Neuron (in vitro differentiated cells): ENCODE results near the gene OTOP3.

Experiments used
- H2AFZ ChIP-seq: one replicate; pipeline ENCODE4 v1.6.1; 2013; ENCODE audit warnings: low read depth, mild to moderate bottlenecking, inconsistent platforms, low read length, moderate library complexity
- H3K27me3 ChIP-seq: one replicate; pipeline ENCODE4 v1.6.1; 2013; ENCODE audit warnings: low read length; ENCODE audit not compliant: insufficient read depth
- H3K36me3 ChIP-seq: one replicate; pipeline ENCODE4 v1.6.1; 2013; ENCODE audit warnings: low read length; ENCODE audit not compliant: insufficient read depth
- H3K4me1 ChIP-seq: one replicate; pipeline ENCODE4 v1.6.1; 2013; ENCODE audit warnings: low read length; ENCODE audit not compliant: insufficient read depth
- H3K4me3 ChIP-seq: 2 replicates; pipeline ENCODE4 v1.5.1; 2013; ENCODE audit warnings: mild to moderate bottlenecking, low read length, moderate library complexity
- H3K9me3 ChIP-seq: one replicate; pipeline ENCODE4 v1.6.1; 2013; ENCODE audit warnings: low read length

The OTOP3 gene

GRCh38 chr17:74938194-74938950, 2.7 kb downstream of the OTOP3 start:
- peaks cover 79% of the 10 kb centered on the region for H3K27me3 ChIP-seq
- H3K36me3 ChIP-seq: no peaks in the 10 kb centered on the region
- H3K4me3 ChIP-seq: no peak overlapping the region
- no peaks in the 10 kb centered on the region for H3K4me1 ChIP-seq
- no peaks in the 10 kb centered on the region for H3K9me3 ChIP-seq
- no peak overlapping the region for H2AFZ ChIP-seq

- no peak overlapping the region for H2AFZ ChIP-seq
- H3K27me3 ChIP-seq: peaks cover 76% of the 10 kb centered on the region
- no peaks in the 10 kb centered on the region for H3K9me3 ChIP-seq
- no peaks in the 10 kb centered on the region for H3K4me1 ChIP-seq
- no peaks in the 10 kb centered on the region for H3K36me3 ChIP-seq
- no peak overlapping the region for H3K4me3 ChIP-seq
Observed at GRCh38 chr17:74939534-74939933, 3.8 kb downstream of the OTOP3 start.

DNA sequence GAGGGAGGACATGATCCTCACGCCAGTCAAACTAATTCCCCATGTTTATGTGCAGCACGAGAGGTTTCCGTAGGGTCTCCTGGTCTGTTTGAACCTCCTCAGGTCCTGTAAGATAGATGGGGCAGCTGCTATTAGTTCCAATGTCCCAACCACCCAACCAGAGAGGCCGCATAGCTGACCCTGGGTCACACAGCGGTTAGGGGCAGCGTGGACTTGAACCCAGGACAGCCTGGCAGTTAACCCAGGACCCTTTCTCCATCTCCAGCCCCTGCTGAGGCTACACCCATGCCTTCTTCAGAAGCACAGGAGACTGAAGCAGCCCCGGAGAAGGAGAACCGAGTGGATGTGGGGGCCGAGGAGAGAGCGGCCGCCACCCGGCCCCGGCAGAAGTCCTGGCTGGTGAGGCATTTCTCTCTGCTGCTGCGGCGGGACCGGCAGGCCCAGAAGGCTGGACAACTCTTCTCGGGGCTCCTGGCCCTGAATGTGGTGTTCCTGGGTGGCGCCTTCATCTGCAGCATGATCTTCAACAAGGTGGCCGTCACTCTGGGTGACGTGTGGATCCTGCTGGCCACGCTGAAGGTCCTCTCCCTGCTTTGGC, 5.5 kb downstream of the OTOP3 start:
- Histone ChIP-seq H3K4me1 (no peaks in the 10 kb centered on the region), H3K4me3 (no peak overlapping the region), H3K9me3 (no peaks in the 10 kb centered on the region), H3K36me3 (no peaks in the 10 kb centered on the region), H2AFZ (no peak overlapping the region), H3K27me3 (peaks cover 73% of the 10 kb centered on the region)

GRCh38 chr17:74943808-74944522, 8.3 kb downstream of the OTOP3 start:
- Histone ChIP-seq H3K9me3 (no peaks in the 10 kb centered on the region), H3K4me1 (no peaks in the 10 kb centered on the region), H3K27me3 (peaks cover 66% of the 10 kb centered on the region), H2AFZ (no peak overlapping the region), H3K36me3 (no peaks in the 10 kb centered on the region), H3K4me3 (no peak overlapping the region)

DNA sequence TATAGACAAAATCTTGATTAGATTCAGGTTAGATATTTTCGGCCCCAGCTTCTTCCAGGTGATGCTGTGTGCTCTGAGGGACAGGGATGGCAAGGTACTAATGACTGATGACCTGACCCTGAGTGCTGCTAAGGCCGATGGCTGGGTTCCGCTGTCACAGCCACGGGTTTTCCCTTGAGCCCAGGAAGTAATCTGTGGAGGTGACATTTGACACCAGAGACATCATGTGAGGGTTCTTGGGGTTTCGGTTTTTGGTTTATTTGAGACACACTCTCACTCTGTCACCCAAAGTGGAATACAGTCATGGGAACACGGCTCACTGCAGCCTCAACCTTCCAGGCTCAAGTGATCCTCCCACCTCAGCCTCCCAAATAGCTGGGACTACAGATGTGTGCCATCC, 9.8 kb downstream of the OTOP3 start:
- no peaks in the 10 kb centered on the region for H3K9me3 ChIP-seq
- no peak overlapping the region for H3K4me3 ChIP-seq
- peaks cover 73% of the 10 kb centered on the region for H3K27me3 ChIP-seq
- H3K36me3 ChIP-seq: no peaks in the 10 kb centered on the region
- H2AFZ ChIP-seq: no peak overlapping the region
- H3K4me1 ChIP-seq: no peaks in the 10 kb centered on the region

- Histone ChIP-seq H3K9me3 (no peaks in the 10 kb centered on the region), H3K4me1 (no peaks in the 10 kb centered on the region), H3K36me3 (no peaks in the 10 kb centered on the region), H2AFZ (no peak overlapping the region), H3K4me3 (no peak overlapping the region), H3K27me3 (peaks cover 68% of the 10 kb centered on the region)
Observed at GRCh38 chr17:74946641-74947040, 10.9 kb downstream of the OTOP3 start.

DNA sequence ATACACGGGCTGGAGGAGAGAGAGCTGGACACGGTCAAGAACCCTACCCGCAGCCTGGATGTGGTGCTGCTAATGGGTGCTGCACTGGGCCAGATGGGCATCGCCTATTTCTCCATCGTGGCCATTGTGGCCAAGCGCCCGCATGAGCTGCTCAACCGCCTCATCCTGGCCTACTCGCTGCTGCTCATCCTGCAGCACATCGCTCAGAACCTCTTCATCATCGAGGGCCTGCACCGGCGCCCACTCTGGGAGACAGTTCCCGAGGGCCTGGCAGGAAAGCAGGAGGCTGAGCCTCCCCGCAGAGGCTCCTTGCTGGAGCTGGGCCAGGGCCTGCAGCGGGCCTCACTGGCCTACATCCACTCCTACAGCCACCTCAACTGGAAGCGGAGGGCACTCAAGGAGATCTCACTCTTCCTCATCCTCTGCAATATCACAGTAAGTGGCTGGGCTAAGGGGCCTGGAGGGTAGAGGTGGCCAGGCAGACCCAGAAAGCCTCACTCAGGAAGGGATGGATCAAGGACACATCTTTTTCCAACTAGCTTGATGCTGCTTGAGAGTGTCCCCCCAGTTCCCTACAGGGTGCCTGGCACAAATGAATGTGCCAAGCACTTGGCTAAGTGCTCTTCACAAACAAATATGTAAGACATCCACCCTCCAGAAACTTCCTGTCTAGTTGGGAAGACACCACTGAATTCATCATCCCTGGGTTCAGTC, 11.5 kb downstream of the OTOP3 start:
- Histone ChIP-seq H3K4me3 (no peak overlapping the region), H2AFZ (no peak overlapping the region), H3K9me3 (no peaks in the 10 kb centered on the region), H3K4me1 (no peaks in the 10 kb centered on the region), H3K27me3 (peaks cover 64% of the 10 kb centered on the region), H3K36me3 (no peaks in the 10 kb centered on the region)

DNA sequence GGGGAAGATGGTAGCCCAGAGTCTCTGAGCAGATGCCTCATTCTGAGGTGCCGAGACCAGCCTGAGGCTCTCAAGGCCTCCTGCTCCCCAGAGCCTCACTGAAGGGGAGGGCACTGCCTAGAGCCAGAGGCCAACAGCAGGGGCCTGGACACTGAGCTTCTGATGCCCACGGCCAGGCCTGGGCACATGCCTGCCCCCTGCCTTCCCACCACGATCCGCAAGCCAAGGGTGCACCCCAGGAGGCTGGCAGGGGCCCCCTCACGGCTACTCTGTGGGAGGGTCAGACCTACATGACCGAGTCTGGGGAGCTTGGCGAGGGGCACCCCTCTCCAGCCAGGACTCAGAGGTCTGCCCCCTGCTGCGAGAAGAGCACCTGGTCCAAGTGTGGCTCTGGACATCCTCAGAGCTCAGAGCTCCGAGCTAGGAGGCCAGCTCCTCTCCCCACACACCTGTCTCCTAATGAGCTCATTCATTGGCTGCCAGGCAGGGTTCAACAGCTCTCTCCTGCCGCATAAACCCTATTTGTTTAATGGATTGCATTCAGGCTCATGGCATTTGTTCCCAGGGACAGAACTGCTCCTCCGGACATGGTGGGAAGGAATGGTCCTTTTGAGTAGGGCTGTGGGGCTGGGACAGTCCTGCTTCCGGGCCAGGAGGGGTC, 13.9 kb downstream of the OTOP3 start:
- H3K4me3 ChIP-seq: no peak overlapping the region
- H3K27me3 ChIP-seq: peaks cover 52% of the 10 kb centered on the region
- H3K9me3 ChIP-seq: no peaks in the 10 kb centered on the region
- no peaks in the 10 kb centered on the region for H3K4me1 ChIP-seq
- no peaks in the 10 kb centered on the region for H3K36me3 ChIP-seq
- H2AFZ ChIP-seq: no peak overlapping the region

DNA sequence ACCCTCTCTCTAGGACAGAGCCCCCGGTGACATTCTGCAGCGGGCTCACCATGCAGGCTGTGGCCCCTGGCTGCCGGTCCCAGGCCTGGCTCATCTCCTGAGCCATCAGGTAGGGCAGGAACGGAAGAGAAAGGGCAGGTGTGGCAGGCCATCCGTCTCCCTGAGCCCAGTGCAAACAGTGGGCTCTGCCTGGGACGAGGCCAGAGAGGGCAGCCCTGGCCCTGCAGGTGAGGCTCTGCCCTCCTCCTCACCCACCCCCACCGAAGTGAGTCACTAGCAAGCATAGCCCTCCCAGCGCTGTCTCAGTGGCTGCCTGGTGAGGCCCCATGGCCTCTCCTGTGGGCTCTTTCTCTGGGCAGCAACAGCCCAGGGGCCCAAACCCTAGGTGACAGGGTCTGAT, 14.5 kb downstream of the OTOP3 start:
- Histone ChIP-seq H3K9me3 (no peaks in the 10 kb centered on the region), H2AFZ (no peak overlapping the region), H3K4me3 (no peak overlapping the region), H3K27me3 (peaks cover 51% of the 10 kb centered on the region), H3K36me3 (no peaks in the 10 kb centered on the region), H3K4me1 (no peaks in the 10 kb centered on the region)

- no peaks in the 10 kb centered on the region for H3K9me3 ChIP-seq
- peaks cover 50% of the 10 kb centered on the region for H3K27me3 ChIP-seq
- no peaks in the 10 kb centered on the region for H3K4me1 ChIP-seq
- H3K4me3 ChIP-seq: no peak overlapping the region
- H3K36me3 ChIP-seq: no peaks in the 10 kb centered on the region
- no peak overlapping the region for H2AFZ ChIP-seq
Observed at GRCh38 chr17:74951065-74951464, 15.4 kb downstream of the OTOP3 start.

- no peaks in the 10 kb centered on the region for H3K9me3 ChIP-seq
- peaks cover 48% of the 10 kb centered on the region for H3K27me3 ChIP-seq
- no peaks in the 10 kb centered on the region for H3K4me1 ChIP-seq
- no peak overlapping the region for H3K4me3 ChIP-seq
- H3K36me3 ChIP-seq: no peaks in the 10 kb centered on the region
- H2AFZ ChIP-seq: no peak overlapping the region
Observed at GRCh38 chr17:74951680-74952421, 16.2 kb downstream of the OTOP3 start.

DNA sequence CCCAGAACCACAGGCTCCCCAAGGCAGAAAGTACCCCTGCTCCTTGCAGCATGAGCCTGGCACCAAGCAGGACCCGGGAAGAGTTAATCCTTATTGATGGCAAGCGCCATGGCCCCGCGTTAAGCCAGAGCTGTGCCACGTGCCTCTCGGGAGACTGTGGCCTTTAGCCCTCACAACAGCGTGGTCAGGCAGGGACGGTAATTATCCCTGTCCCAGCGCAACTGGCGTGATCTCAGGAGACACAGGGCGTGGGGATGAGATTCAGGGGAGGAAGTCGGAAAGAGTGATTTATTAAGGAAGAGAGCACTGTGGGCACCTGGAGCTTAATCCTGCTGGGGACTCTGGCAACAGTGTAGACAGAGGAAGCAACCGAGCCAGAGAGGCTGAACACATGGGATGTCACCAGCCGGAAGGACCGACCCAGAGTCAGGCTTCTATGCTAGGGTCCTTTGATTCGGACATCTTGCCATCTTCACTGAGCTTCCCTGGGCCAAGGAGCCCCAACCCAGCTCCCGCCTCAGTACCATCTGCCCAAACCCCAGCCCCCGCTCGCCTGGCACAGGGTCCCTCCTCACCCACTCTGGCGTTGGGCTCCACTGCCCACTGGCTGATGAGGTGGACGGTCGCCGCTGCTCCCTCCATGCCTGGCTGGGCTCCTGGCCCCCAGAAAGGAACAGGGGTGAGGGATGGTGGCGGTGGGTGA, 16.9 kb downstream of the OTOP3 start:
- Histone ChIP-seq H2AFZ (no peak overlapping the region), H3K27me3 (peaks cover 42% of the 10 kb centered on the region), H3K4me1 (no peaks in the 10 kb centered on the region), H3K4me3 (no peak overlapping the region), H3K36me3 (no peaks in the 10 kb centered on the region), H3K9me3 (no peaks in the 10 kb centered on the region)
